GM19025 (cell line): ENCODE data around the gene CHAF1A.

Experiments used
- ATAC-seq: cut with Tn5 transposase; IDR thresholded peaks from one replicate; pipeline ENCODE4 v1.9.1; 2021; ENCODE audit warnings: mild to moderate bottlenecking, low read depth, moderate library complexity; ENCODE audit not compliant: unreplicated experiment

The CHAF1A gene, protein sequence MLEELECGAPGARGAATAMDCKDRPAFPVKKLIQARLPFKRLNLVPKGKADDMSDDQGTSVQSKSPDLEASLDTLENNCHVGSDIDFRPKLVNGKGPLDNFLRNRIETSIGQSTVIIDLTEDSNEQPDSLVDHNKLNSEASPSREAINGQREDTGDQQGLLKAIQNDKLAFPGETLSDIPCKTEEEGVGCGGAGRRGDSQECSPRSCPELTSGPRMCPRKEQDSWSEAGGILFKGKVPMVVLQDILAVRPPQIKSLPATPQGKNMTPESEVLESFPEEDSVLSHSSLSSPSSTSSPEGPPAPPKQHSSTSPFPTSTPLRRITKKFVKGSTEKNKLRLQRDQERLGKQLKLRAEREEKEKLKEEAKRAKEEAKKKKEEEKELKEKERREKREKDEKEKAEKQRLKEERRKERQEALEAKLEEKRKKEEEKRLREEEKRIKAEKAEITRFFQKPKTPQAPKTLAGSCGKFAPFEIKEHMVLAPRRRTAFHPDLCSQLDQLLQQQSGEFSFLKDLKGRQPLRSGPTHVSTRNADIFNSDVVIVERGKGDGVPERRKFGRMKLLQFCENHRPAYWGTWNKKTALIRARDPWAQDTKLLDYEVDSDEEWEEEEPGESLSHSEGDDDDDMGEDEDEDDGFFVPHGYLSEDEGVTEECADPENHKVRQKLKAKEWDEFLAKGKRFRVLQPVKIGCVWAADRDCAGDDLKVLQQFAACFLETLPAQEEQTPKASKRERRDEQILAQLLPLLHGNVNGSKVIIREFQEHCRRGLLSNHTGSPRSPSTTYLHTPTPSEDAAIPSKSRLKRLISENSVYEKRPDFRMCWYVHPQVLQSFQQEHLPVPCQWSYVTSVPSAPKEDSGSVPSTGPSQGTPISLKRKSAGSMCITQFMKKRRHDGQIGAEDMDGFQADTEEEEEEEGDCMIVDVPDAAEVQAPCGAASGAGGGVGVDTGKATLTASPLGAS

DNA sequence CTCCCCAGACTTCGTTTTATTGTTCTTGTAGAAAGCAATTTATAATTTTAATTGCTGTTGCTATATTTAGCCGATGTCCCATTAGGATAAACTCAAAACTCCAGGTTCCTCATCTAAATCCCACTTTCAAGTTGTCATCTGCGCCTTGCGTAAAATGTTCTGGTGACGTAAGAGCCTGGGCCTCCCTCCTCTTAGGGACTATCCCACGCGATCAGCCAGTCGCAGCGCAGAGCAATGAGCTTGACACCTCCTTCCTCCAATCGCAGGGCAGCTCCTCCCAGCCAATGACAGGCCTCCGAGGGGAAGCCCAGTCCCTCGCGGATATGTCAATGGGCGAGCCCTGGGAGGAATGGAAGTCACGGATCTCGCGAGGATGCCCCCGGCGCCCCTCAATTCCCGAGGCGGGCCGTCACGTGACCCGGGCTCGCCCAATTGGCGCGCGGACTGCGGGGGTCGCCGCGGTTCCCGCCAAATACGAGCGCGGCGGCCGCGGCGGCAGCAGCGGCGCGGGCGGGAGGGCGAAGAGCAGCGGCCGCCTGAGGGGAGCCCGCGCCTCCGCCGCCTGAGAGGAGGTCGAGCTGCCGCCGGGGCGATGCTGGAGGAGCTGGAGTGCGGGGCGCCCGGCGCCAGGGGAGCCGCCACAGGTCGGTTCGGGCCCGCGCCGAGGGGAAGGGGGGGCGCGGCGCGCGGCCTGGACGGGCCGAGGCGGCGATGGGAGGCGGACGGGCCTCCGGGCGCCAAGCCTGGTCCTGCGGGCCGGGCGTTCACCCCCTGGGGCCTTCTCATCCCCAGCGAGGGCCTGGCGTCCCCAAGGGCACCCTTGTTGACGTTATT, at the start of gene CHAF1A:
Gene CHAF1A, plus strand, starts transcription at position 470 of the 834 bp plus-strand sequence. Its CDS starts 123 bp downstream, at position 593.
- ATAC-seq = peak; percentile 81

DNA sequence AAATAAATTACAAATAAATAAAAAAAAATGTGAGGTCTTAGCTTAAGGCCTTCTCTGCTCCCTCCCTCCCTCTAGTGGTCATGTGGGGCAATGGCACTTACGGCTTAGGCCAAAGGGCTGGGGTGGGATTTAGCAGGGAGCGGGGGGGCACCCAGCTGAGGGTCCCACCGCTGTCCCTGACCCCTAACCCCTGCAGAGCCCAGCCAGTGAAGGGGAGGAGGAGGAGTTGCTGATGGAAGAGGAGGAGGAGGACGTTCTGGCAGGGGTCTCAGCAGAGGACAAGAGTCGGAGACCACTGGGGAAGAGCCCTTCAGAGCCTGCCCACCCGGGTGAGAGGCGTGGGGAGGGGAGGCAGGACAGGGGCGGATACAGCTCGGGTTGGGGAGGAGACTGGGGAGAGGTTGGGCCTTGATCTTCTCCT, 49.7 kb upstream of the CHAF1A start:
- no peak for ATAC-seq

DNA sequence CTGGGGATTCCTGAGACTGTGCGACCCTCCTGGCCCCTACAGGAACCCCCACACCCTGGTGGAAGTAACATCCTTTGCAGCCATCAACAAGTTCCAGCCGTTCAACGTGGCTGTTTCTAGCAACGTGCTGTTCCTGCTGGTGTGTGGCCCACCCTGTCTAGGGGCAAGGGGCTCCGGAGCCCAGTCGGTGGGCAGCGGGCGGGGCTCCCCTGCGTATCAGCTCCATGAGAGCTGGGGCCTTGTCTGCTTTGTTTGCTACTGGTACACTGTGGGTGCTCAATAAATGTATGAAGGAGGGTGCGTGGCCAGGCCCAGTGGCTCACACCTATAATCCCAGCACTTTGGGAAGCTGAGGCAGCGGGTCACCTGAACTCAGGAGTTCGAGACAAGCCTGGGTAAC, 48.2 kb upstream of the CHAF1A start:
- no peak for ATAC-seq

DNA sequence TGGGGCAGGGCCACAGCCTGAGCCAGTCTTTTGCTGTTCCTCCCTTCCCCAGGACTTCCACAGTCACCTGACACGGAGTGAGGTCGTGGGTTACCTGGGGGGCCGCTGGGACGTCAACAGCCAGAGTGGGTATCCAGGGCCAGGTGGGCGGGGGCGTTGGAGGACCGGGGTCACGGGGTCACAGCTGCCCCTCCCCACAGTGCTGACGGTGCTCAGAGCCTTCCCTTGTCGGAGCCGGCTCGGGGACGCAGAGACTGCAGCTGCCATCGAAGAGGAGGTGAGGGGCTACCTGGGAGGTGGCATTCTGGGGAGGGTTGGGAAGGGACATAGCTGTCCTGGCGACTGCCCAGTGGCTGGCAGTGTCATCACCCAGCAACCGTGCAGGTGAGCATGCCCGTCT, 47.5 kb upstream of the CHAF1A start:
- no peak for ATAC-seq

DNA sequence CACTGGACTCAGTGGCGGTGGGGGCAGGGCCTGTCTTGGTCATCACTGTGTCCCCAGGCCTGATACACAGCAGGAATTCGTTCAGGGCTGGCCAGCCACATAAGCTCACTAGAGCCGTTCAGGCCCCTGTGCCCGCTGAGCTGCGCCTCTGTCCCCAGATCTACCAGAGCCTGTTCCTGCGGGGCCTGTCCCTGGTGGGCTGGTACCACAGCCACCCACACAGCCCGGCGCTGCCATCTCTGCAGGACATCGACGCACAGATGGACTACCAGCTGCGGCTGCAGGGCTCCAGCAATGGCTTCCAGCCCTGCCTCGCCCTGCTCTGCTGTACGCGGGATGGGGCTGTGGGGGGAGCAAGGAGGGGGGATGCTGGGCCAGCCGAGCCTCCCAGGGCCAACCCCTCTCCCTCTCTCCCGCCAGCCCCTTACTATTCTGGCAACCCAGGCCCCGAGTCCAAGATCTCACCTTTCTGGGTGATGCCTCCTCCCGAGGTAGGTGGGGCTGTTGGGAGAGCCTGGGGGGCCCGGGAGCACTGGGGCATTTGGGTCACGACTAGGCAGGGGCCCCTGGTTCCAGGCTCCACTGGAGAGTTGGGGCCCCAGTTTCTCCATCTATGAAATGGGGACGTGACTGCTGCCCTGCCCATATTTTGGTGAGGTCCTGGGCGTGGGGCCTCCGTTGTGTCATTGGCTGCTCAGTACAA, 45.2 kb upstream of the CHAF1A start:
- ATAC-seq = no peak

DNA sequence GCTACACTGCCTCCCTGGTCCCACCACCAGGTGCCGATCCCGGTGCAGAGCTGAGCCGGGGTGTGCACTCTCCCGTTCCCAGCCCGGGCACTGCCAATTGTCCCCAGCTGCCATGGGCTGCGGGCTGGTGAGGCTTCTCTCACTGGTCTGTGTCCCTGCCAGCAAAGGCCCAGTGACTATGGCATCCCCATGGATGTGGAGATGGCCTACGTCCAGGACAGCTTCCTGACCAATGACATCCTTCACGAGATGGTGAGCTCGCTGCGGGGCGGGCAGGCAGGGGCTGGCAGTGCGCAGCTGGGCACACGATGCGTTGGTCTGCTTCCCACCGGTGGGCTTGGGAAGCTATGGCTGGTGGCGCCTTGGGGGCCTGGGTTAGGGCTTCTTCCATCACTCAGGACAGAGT, 44.5 kb upstream of the CHAF1A start:
- no peak for ATAC-seq

DNA sequence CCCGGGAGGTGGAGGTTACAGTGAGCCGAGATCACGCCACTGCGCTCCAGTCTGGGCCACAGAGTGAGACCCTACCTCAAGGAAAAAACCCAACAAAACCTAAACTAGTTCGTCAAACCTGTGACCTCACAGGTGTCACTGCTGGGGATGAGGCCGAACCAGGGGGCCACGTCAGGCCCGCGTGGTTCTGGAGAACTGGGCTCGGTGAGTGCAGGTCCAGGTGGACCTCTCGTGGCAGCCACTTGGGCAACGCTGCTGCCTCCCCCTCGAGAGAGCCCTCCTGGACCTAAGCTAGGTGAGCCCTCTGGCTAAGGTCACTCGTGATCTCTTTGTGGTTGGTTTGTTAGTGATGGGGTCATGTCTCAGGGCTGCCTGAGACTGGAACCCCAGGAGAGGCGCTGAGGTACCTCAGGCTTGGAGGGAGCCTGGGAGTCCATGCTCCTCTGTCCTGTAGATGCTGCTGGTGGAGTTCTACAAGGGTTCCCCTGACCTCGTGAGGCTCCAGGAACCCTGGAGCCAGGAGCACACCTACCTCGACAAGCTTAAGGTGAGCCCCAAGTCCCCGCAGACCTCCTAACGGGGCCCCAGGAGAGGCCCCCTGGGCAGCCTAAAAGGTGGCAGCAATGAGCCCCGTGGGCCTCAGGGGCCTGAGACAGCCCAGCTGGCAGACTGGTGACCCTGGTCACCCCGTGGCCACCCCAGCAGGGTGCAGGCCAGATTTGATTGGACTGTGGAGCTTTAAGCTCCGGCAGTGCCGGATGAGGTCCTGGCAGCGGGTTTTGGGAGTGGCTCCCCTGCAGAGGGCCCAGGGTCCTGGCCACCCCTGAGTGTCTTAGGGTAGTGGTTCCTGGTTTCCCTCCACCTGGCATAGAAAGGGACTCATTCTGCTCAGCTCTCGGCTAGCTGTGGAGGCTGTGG, 43.5 kb upstream of the CHAF1A start:
- ATAC-seq = no peak

DNA sequence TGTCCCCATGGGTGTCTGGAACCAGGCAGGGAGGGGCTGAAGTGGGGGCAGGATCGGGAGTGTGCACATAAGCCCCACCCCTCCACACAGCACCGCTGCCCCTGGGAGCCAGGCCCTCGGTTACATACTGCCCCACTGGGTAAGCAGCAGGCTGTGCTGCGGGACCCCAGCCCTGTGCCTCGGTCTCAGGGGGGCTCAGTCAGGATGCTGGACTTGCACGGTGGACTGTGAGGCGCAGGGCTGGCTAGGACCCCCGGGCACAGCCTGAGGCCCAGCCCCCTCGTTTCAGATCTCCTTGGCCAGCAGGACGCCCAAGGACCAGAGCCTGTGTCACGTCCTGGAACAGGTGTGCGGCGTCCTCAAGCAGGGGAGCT, 42.8 kb upstream of the CHAF1A start:
- no peak for ATAC-seq

DNA sequence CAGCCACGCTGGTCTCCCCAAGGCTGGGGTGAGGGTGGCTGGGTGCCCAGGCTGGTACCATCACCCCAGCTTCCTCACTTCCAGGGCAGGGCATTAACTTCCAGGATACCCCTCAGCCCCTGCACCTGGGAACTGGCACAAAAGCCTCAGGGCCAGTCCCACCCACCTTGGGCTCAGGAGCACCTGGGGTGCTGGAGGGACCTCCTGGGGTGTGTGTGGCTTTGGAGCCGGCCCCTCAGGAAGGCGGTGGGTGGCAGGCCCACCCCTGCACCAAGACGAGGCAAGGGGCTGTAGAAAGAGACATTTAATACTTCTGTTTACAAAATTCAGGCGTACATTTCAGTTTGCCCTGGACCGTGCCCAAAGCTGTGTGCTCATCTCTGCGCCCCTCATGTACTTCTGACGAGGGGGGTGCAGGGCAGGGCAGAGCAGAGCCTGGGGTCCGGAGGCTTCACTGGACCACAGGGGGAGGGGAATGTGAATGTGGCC, 42.3 kb upstream of the CHAF1A start:
- no peak for ATAC-seq

DNA sequence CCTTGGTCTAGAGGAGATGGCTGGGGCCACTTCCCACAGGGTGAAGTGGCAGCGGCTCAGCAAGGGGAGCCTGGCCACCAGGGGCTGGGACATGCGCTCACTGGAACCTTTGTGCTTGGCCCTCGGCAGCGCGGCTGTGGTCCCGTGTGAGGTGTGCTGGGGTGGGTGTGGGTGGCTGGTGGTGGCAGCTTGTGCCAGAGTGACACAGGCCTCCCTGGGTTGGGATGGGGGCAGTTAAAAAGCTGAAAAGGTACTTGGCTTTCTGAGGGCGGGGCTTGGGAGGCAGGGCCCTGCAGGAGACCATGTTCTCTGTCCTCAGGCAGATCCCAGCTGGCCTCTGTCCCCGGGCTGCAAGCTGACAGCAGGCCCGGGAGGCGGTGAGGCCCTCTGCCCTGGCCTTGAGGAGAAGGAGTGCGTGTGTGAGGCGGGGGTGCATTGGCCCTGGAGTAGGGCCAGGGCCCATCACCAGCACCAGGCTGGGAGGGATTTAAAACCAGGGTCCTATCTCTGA, 41.7 kb upstream of the CHAF1A start:
- ATAC-seq = no peak

DNA sequence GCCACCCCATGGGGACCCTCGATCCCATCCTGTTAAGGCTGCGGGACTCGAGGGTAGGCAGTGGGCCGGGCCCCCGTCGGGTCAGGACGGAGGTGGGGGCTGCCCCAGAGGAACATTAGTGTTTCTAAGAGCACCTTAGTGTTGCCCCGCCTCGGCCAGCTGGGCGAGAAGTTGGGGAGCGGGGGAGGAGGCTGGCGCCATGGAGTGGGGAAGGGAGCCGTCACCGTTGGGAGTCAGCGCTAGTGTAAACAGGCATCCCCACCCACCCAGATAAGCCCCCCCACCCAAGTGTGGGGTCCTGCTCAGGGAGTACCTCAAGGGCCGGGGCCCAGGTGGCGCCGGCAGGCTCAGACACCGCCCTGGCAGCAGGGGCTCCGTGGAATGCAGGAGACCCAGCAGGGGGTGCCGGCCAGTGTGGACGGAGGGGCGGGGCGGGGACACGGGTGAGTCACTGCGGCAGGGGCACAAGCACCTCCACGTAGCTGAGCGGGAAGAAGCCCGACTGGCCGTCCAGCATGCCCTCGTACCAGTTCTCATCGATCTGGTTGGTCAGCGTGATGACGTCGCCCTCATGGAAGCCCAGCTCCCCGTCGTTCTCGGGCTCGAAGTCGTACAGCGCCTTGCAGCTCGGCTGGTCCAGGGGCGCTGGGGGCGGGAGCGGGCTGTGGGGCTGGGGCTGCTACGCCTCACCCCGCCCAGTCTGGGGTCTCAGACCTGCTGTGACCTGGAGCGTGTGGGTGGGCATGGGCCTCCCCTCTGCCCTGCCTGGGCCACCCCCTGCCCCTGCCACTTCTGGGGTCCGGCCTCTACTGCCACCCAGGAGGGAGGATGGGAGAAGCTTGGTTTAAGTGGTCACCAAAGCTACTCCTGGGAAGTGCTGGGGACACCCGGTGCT, 41.0 kb upstream of the CHAF1A start:
- ATAC-seq = no peak

DNA sequence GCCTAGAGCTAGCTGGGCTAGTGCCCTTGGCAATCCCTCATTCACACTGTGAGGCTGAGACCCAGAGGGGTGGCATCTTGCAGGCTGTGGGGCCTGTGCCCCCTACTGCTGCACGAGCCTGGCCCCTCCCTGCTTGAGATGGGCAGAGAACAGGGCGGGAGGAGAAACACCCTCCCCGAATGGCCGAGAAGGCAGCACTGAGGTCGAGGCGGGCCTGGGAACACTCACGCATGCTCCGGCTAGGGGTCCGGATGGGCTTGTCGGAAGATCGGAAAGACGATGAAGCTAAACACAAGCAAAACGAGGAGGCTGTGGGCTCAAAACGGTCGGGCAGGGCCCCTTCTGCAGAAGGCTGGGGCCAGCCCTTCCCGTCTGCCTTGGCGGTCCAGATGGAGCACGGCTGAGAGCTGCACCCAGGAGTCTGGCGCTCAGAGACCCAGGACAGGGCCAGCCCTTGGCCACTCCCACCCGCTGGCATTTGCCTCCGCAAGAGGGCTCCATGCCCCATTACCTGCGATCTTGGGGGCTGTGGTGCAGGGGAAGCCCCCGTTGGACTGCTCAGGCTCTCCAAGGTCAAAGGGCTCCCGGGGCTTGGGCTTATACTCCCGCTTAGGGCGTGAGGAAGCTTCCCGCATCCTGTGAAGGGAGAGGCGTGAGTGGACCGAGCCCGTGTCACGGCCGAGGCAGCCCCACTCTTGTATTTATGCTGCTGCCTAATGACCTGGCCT, 40.2 kb upstream of the CHAF1A start:
- no peak for ATAC-seq

DNA sequence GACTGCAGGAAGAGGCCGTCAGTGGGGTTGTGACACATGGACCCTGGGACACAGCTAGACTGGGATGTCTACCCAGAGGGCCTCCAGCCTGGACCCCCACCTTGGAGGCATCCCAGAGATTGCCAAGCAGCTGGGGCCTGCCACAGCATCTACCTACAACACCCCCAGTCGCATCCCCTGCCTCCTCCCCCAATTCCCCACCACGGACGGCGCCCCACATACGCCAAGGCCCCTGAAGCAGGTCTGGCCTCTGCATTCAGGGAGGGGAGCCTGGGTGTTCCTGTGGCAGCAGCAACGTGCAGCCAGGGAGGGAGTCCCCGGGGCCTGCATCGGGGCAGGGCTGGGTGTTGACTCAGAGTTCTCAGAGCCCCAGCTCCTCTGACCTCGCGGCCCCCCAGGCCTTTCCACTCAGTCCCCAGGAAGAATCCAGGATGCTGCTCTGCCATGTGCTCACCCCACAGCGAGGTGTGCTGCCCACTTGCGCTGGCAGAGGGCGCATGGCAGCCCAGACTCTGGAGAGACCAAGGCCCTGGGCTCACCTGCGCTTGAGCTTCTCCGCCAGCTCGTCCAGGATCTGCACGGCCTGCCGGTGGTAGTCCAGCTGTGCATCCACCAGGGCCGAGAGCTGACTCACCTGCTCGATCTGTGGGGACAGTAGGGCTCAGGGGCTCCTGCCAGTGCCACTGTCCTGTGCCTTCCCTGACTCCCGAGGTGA, 39.5 kb upstream of the CHAF1A start:
- ATAC-seq = no peak

DNA sequence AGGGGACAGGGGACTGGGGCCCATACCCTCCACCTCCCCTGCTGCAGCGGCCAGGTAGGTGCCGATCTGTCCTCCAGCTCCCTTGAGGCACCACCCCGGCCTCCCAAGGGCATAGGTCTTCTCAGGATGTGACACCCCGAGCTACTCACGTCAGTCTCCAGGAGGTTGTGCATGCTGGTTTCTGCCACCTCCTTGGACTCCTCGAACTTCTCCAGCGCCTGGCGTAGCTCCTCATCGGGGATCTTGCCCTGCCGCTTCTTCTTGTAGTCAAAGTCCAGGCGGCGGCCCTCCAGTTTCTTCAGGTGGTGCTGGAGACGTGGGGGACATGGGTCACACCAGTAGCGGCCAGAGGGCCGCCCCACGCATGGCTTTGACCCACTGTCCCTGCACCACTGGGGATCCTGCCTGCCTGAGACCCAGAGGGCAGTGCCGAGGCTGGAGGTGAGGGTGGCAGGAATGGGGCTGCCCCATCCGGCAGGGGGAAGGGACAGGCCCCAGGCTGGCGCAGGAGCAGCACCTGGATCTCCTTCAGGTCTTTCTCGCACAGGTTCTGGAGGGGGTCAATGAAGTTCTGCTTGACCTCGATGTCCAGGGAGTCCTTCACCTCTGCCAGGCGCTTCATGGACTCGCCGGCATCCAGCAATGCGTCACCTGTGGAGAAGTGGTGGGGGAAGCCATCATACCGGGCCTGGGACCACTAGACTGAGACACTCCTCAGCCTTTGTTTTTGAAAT, 38.7 kb upstream of the CHAF1A start:
- no peak for ATAC-seq

DNA sequence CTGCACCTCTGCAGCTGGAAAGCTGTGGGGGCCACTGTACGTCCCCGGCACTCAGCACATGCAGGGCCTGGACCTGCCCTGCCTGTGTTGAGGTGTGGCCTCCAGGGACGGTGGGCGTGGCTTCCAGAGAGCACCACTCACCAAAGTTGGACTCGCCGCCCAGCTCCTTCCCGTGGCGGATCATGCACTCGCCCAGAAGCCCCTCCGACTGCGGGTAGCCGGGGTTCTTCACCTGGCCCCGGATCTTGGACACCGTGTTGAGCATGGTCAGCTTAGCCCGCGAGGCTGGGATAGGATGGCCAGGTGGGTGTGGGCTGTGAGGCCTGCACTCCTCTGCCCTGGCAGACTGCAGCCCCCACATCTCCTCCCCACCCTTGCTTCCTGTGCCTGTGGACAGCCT, 37.1 kb upstream of the CHAF1A start:
- no peak for ATAC-seq
